HG03354 (cell line): ENCODE measurements around the gene SCGB3A2.

Source experiments
- ATAC-seq: cut with Tn5 transposase; IDR thresholded peaks from one replicate; pipeline ENCODE4 v1.9.1; 2021; ENCODE audit warnings: mild to moderate bottlenecking; ENCODE audit not compliant: unreplicated experiment, poor library complexity, severe bottlenecking

The SCGB3A2 gene, protein sequence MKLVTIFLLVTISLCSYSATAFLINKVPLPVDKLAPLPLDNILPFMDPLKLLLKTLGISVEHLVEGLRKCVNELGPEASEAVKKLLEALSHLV

DNA sequence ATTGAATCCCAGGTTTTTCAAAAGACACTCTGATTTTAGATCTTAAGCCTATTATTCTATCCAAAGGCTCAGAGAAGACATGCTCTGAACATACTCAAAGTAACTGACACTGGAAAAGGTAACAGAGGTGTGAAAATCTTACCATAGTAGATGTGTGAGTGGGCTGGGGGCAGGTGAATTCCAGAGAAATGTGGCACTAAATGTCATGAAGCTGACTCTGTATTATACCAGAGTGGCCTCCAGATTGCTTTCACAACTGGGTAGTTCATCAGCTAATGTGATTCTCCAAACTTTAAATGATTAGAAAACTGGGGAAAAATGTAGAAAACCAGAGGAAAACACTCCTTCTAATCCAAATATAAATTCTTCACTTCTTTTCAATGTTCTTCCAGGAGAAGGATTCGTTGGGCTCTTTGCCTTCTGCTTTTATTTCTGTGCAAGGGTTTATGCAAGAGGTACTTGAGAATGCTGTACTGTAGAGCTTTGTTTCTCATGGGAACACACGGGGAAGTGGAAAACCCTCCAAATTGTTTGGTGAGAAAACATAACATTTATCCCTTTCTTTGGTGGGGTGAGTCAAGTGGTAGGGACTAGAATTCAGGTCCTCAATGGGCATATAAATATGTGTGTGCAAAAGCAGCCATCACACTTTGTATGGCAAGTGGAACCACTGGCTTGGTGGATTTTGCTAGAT lies at the start of gene SCGB3A2:
Gene SCGB3A2 (plus strand): TSS at position 646 of the 694 bp plus-strand sequence. CDS start 93 bp downstream, outside the sequence.
- ATAC-seq = no peak

DNA sequence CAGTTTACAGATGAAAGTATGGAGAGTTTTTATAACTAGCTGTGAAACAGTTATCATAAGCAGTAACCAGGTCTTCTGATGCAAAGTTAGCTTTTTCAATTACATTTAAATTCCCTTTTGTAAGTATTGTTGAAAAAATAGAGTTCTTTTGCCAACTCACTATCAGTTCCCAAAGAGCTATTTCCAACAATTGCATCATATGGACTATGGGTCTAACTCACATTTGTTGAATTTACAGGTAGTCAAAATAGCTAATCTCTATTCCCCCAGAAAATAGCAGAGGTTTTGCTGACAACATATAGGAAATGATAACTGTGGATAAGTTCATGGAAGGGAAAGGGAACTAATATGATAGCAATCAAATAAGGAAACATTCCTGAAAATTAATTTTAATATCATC lies 48.5 kb upstream of the SCGB3A2 start:
- no peak for ATAC-seq

DNA sequence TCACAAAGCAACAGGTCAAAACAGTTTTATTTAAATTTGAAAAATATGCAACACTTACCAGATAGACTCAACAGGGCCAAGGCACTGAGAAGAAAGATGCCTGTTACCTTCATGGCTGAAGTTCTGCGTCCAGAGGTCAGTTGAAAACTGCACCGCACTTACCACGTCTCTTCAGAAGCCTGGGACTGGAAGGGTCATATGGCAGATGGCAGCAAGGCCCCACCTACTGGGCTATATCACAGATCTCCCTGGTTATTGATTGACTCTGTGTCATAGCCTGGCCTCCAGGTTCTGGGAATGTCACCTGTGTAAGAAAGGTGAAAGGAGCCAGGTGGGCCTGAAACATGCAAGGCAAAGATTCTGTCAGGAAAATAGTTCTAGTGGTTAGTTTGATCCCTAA lies 47.0 kb upstream of the SCGB3A2 start, which contains the start of gene SPINK1:
Gene SPINK1 (minus strand): TSS at position 207 of the 400 bp plus-strand sequence. CDS start 94 bp downstream, at position 113.
- no peak for ATAC-seq

DNA sequence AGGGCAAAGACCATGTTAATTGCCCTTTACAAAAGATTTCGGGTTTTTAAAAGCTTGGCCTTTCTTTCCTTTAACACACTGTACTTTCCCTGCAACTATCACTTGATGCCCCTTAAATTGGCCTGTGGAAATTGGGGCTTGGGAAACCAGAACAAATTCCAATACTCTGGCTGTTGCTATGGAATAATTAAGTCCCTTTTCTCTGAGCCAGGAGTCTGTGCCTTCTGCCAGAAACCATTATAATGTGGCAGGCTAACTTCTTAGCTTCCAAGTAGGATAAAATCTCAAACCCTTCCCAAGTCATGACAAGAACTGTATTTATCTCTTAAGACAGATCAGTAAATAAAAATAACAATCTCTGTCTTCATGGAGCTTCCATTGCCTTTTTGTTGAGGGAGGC lies 46.0 kb upstream of the SCGB3A2 start:
- no peak for ATAC-seq

DNA sequence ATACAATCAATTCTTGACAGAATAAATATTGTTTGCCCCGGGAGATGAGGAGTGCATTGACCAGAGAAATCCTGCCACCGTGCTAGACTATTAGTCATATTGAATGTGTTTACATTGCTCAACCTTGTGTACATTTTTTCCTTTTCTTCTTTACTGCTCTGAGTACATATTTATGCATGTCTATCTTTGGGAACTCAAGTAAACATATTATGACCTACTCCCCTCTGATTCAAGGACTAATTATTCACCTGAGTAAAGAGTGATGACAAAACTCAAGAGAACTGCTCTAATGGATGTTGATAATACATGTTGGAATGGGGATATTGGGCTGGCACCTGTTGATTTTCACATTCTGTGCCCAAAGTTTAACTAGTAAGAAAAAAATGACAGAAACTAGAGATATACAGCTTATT lies 43.1 kb upstream of the SCGB3A2 start:
- ATAC-seq = no peak

DNA sequence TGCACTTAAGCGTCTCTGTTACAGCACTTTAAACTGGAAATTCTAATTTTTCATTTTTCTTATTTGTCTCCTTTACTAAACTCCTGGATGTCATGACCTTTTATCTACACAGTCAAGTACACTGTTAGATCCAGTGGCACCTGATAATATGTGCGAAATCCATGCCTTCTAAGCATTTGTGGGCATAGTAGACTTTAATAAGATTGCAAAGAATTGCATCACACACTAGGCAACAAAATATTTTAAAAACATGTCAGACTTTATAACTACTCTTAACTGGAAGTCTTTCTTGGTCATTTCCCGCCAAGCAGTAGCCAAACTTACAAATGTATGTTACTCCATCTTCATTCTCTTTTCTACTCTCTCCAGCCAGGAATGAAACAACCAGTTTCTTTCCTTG lies 42.1 kb upstream of the SCGB3A2 start:
- ATAC-seq = no peak

DNA sequence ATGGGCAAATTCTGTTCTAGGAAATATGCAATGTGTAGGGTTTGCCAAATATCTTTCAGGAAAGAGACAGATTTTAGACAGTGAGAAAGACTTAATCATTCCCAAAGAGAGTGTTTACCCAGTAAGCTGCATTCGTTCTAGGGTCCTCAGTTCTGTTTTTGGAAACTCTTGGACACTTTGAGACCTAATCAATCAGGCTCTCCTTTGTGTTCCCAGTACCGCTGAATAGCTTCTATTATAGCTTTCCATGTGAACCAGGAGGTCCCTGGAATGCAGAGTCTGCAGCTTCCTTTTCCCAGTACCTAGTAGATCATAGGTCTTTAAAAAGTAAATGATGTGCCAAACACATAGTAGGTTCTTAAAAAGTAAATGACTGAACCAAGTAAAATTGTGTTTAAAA lies 35.6 kb upstream of the SCGB3A2 start:
- ATAC-seq = no peak

DNA sequence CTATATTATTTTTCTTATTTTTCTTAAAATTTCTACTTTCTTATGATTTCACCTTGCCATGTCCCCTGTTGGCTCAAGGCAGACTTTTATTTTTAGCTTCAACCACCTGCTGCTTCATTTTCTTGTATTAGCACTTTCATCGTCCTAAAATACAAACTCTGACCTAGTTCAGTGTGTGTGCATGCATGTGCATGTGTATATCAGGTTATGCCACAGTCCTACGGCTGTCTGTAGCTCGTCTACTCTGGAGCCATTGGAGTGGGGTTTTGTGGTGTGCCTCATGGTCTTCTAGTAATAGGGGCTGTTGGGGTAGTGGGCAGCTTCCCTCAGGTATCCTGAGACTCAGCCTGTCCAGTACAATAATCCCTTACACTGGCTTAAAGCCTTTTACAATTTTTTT lies 33.7 kb upstream of the SCGB3A2 start:
- no peak for ATAC-seq

DNA sequence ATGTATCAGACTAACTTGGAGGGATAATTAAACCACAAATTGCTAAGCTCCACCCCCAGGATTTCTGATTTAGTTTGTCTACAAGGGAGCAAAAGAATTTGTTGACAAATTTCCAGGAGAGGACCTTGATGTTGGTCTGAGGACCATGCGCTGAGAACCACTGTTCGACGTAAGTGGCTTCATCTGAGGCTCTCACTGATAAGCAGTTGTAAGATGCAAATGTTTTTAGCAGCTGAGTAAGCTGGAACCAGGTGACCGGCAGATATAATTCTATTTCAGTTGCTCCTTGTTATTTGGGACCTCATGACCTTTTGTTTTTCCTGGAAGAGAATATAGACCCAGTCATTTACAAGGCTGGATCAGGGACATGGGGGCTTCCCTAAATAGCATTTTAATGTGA lies 32.9 kb upstream of the SCGB3A2 start:
- ATAC-seq = no peak

DNA sequence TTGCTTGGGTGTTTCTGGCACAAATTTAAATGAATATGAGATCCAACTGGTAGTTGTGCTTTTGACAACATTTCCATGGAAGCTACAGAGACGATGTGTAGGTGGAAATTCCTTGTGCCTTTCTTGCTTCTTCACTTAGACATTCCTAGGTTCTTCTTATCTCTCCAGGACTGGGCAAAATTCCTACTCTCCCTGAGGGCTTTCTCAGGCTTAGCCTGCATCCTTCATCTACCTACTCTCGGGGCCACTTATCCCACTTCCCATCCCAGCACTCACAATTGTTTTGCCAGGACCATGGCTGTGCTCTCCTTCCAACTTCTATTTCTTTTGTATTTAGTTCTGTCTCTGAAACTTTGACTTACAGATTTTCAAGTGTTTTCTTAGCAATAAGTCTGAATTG lies 29.3 kb upstream of the SCGB3A2 start:
- ATAC-seq = no peak

DNA sequence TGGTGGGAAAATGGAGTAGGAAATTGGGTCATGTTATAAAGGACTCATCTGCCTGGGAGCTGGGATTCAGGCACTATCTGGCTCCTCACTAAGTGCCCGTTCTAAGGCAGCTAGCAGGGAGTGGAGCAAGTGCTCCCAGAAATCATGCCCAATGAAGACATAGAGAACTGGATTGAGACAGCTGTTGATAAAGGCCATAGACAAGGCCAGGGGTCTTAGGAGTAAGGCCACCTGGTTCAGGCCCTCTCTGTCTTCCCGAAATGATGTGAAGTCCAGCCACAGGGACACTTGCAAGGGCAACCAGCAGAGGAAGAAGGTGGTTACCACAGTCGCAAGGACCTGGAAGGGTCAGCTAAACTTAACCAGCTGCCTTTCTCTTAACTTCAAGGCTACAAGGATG lies 26.9 kb upstream of the SCGB3A2 start:
- no peak for ATAC-seq

DNA sequence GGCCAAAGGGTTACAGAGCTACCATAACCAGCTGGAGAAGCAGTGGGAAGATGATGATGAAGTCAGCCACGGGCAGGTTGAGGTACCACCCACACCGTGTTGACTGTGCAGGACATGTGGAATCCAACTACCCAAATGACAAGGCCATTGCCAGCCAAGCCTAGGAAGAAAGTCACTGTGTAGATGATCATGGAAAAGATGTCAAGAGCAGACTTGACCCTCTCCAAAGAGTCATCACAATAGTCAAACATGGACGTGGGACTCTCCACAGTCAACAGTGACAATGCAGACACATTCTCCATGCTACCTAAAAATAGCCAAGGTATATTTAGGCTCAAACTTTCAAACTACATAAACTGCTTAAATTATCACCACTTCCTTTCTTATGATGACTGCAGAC lies 26.1 kb upstream of the SCGB3A2 start:
- ATAC-seq = no peak

DNA sequence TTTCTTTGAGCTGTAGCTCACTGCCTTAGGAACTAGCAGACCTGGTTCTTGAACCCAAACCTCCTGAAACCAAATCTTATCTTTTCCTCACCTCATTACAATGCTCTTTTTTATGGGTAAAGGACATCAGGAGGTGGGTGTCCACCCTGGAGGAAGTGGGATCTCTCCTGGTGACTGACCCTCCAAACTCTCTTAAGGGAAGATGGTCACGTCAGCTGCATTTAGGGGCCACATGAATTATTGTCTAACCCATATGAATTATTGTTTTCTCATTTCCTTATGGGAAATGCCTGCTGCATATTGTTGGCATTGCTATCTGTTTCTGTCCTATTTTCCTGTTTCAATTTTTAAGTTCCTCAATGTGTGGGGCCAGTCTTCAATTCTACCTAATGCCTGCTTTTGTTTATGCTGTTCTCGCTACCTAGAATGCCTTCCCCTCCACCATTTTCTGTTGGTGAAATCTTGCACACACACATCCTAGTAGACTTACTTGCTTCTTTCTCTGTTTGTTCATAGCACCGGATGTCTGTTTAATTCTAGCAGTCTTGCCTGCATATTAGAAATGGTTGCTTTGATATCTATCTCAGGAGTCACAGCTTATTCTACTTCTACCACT lies 25.0 kb upstream of the SCGB3A2 start:
- ATAC-seq = no peak

DNA sequence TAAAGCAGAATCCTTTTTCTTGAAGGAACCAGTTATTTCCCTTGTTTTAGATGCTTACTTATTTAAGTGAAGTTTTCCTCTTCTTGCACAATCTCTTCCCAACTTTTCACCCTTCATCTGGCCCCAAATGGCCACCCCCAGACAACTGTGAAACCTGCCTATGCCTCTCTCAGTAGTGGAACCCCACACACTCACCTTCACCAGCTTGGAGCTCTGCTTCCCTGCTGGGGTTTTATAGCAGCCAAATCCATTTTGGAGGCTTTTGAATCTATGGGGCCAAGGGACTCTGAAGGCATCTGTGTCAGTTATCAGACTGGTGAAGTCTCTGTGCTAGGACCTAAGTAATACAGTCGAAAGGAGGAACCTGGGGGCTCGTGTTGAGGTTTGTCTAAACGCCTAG lies 24.2 kb upstream of the SCGB3A2 start:
- ATAC-seq = no peak

DNA sequence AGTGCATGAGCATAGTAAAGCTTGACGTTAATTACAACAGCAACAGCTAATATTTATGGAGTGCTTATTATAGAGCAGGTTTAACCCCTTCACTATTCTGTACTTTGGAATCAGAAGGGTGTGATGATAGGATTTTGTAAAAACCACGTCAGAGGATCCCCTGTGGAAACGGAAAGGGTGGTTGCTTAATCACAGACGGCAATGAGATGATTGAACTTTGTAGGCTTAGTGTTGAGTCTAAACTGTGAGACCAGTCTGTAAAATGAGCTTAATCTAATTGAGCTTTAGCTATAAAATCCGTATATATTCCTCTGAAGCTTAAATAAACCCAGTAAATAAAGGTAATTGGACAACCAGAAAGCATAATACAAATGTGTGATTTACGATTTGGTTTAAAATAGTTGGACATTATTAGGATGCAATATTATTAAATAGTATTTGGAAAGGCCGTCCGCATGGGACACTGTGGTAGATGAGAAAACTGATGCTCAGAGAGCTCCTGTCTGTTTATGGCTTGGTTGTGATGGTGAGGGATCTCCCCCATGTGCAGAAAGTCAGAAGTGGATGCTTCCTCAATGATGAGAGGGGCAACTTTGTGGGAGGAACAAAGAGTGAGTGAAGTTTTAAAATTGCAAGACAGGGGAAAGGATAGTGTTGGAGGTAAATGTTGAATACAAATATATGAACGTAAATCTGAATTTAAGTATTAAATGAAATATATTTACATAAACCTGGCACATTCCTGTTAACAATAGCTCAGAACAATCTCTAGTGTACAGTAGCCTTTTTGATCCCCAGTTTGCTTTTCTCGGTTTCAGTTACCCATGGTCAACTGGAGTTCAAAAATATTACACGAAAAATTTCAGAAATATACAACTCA lies 23.4 kb upstream of the SCGB3A2 start:
- no peak for ATAC-seq

DNA sequence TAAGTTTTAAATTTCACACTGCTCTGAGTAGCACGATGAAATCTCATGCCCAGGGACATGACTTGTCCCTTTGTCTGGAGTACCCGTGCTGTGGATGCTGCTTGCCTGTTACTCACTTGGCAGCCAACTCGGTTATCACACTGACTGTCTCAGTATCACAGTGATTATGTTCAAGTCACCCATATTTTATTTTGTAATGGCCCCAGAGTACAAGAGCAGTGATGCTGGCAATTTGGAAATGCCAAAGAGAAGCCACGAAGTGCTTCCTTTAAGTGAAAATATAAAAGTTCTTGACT lies 22.8 kb upstream of the SCGB3A2 start:
- ATAC-seq = no peak

DNA sequence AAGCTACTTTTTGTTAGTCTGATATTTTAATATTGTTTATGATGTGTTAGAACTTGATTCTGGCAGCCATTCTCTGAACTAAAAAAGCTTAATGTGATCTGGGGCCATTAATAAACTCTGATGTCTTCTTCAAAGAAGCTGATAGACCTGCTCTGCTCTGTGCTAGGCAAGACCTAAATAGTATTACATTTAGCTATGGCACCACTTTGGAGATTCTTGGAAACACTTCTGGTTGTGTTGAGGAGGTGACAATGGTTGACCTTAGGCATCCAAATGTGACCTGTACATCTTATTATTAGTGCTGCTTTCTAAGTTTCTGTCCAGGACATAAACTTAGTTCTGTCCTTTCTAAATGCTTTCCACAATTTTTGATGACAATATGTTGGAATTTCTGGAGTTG lies 21.7 kb upstream of the SCGB3A2 start:
- no peak for ATAC-seq

DNA sequence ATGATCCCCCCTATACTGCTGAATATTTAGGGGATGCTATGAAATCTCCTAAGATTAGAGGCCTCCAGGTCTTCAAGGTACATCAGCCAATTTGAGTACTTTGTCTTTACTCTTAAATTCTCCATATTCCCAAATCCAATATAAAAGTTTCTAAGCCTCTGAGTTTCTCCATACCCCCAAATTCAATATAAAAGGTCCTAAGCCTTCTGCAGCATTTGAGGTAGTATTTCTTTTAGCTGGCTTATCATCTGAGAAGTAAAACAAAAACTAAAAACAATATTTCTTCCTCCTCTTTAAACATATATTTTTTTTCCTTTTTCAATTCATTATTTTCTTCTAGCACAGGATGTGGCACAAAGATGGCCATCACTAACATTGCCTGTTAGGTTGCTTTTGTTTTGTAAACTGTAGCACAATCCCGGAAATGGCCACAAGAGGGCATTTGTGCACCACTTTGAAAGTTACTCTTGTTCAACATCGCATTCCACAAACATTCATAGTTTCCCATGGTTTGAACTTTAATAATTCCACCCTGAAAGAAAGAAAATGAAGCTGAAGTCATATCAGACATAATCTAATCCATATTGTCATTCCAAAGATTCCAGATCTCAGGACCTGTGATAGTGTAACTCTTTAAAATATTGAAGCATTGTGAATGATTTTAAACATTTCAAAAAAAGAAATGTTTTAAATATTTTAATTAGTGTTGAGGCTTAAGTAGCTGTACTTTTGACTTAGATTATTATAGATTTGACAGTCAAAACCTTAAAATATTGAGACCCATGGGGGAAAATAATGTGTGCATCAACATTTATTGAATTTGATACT lies 21.0 kb upstream of the SCGB3A2 start:
- peak; percentile 96 for ATAC-seq

DNA sequence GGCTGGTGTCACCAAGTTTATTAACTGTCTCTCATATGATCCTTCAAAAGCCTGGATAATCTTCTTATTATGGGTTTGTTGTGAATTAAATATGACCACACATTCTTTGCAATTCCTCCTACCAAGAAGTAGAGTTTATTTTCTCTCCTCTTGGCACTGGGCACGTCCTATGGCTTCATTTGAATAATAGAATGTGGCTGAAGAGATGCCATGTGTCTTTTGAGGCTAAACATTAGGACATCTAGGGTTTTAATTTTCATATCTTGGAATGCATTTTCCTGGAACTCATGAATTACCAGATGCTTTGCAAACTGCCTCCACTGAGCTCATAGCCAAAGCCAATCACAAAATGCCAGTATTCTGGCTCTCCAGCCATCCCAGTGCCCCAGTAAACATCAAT lies 19.9 kb upstream of the SCGB3A2 start:
- ATAC-seq = no peak
